ENCODE results near the gene RTN4R. TPM values are rescaled to one million over a fixed set of nuclear protein-coding genes. Genes with fewer than 3 reads are reported as not detected.

Gene RTN4R
- total RNA-seq, 1 experiment from 2014 or later = 12.2 TPM

DNA sequence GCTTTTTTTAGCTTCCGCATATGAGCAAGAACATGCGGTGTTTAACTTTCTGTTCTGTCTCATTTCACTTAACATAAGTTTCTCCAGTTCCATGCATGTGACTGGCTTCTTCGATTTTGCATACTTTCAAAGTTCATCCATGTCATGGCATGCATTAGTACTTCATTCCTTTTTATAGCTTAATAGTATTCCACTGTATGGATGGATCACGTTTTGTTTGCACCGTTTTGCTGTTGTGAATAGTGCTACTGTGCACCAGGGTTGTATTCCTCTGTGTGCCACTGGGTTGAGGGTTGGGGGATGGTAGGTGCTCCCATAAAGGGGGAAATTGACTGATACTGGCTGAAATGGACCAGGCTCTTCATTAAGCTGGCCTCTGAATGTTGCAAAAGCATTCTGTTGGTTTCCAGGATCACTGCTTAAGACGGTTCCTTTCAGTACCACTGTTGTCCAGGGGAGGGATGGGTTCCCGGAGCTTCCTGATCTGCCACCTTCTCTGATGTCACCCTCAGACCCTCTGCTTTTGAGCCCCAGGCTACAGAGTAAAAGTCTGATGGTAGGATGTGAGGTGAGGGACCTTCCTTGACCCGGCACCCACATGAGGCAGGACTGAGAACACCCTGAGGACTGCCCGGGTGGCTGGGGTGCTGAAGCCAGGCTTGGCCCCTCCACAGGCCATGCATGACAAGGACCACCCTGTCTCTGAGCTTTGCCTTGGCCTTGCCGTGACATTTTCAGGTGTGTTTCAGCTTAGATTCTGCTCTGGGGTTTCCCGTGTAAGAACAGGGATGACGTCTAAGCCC lies 27.3 kb upstream of the RTN4R start:
- DNase-seq (no peak), ATAC-seq (no peak)
- intact Hi-C loops (cut with micrococcal nuclease) = no loop called here
- Histone ChIP-seq H3K27ac (ENCODE audit: low read length) (no peak overlapping the region), H3K36me3 (ENCODE audit: low read depth, low read length) (no peaks in the 10 kb centered on the region), H4K20me1 (ENCODE audit: low read length) (no peaks in the 10 kb centered on the region), H3K4me2 (ENCODE audit: low read length) (no peak overlapping the region), H3K9me3 (ENCODE audit: low read length) (no peaks in the 10 kb centered on the region), H3K4me1 (ENCODE audit: insufficient read depth, low read length) (no peaks in the 10 kb centered on the region), H3F3A (ENCODE audit: low read length, unreplicated experiment) (no peaks in the 10 kb centered on the region), H3K27me3 (ENCODE audit: low read length) (no peaks in the 10 kb centered on the region), H2AFZ (ENCODE audit: low read length) (no peak overlapping the region), H3K79me2 (ENCODE audit: low read length) (no peaks in the 10 kb centered on the region), H3K4me3 (ENCODE audit: low read length) (no peak overlapping the region), H3K9me2 (replicated peaks; ENCODE audit: low read length) (no peaks in the 10 kb centered on the region), H3K9ac (ENCODE audit: low read length) (no peak overlapping the region)
- TF ChIP-seq EZH2phosphoT487 (IDR thresholded peaks at IDR 0.05; ENCODE audit: borderline replicate concordance, low read length) = no peak
- no peak for TF ChIP-seq EZH2 (IDR thresholded peaks at IDR 0.05; ENCODE audit: low read length, unreplicated experiment)
- TF ChIP-seq, protein P1, sequence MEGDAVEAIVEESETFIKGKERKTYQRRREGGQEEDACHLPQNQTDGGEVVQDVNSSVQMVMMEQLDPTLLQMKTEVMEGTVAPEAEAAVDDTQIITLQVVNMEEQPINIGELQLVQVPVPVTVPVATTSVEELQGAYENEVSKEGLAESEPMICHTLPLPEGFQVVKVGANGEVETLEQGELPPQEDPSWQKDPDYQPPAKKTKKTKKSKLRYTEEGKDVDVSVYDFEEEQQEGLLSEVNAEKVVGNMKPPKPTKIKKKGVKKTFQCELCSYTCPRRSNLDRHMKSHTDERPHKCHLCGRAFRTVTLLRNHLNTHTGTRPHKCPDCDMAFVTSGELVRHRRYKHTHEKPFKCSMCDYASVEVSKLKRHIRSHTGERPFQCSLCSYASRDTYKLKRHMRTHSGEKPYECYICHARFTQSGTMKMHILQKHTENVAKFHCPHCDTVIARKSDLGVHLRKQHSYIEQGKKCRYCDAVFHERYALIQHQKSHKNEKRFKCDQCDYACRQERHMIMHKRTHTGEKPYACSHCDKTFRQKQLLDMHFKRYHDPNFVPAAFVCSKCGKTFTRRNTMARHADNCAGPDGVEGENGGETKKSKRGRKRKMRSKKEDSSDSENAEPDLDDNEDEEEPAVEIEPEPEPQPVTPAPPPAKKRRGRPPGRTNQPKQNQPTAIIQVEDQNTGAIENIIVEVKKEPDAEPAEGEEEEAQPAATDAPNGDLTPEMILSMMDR (conservative IDR thresholded peaks at IDR 0.05; ENCODE audit: low read depth, low read length) = no peak
- CTCF ChIA-PET = no interaction called here
- no TSS peak for BruUV-seq (replicated peaks)
- POLR2A ChIA-PET (ENCODE audit: unreplicated experiment) = interaction anchor here (0.6 kb wide), 1 partner anchor 48 kb away, joined by 8 read pairs; no protein-coding TSS in a partner anchor

DNA sequence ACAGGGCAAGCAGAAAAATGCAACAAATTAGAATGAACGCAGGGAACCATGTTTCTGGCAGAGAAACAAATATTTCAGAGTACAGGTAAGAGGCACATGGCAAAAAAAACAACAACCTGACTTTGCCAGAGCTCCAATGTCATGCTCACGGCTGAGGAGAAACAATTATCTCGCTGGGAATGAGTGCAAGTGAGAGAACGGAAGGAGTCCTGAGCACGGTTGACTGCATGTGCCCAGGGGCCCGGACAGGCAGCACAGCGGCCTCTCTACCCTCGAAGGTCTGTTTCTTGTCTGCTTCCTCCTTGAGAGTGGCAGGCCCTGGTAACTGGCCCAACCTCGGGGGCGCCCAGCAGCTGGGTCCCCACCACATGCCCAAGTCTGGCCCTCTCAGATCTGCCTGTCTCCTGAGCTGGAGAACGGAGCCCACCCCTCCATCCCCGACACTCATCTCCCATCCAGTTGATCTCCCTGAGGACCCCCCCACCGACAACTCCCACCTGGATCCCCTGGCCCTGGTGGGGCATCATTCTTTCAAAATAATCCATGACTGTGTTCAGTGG lies 24.6 kb upstream of the RTN4R start:
- no peak overlapping the region for H3K27ac ChIP-seq (ENCODE audit: low read length)
- H3K4me1 ChIP-seq (ENCODE audit: insufficient read depth, low read length) = no peaks in the 10 kb centered on the region
- BruUV-seq (replicated peaks) = no TSS peak
- DNase-seq (no peak), ATAC-seq (no peak)
- H3K9me3 ChIP-seq (ENCODE audit: low read length) = no peaks in the 10 kb centered on the region
- H3K36me3 ChIP-seq (ENCODE audit: low read depth, low read length) = no peaks in the 10 kb centered on the region
- H2AFZ ChIP-seq (ENCODE audit: low read length) = no peak overlapping the region
- H3K9me2 ChIP-seq (replicated peaks; ENCODE audit: low read length) = no peaks in the 10 kb centered on the region
- H3K9ac ChIP-seq (ENCODE audit: low read length) = no peak overlapping the region
- no peaks in the 10 kb centered on the region for H3K27me3 ChIP-seq (ENCODE audit: low read length)
- no peaks in the 10 kb centered on the region for H3K79me2 ChIP-seq (ENCODE audit: low read length)
- no peaks in the 10 kb centered on the region for H4K20me1 ChIP-seq (ENCODE audit: low read length)
- no peaks in the 10 kb centered on the region for H3F3A ChIP-seq (ENCODE audit: low read length, unreplicated experiment)
- ChIA-PET CTCF (no interaction called here), POLR2A (ENCODE audit: unreplicated experiment) (no interaction called here)
- intact Hi-C loops (cut with micrococcal nuclease) = no loop called here
- TF ChIP-seq, protein P1 (conservative IDR thresholded peaks at IDR 0.05; ENCODE audit: low read depth, low read length) = no peak
- TF ChIP-seq EZH2phosphoT487 (IDR thresholded peaks at IDR 0.05; ENCODE audit: borderline replicate concordance, low read length) (no peak), EZH2 (IDR thresholded peaks at IDR 0.05; ENCODE audit: low read length, unreplicated experiment) (no peak)
- H3K4me3 ChIP-seq (ENCODE audit: low read length) = no peak overlapping the region
- H3K4me2 ChIP-seq (ENCODE audit: low read length) = no peak overlapping the region

DNA sequence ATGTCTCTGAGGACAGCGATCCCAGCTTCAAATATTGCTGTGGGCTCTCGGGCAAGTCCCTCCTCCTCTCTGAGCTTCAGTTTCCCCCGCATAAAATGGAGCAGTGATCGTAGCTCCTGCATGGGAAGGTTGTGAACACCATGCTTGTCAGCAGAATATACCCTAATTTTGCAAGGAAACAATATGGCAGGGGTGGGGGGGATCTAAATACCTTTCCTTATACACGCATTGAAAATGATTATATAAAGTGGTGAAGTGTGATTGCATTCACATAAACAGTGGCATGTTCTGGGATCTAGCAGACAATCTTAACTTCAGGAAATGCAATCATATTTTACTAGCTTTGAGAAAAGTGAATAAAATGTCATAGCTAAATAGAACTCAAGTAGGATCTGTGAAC lies 24.0 kb upstream of the RTN4R start:
- POLR2A ChIA-PET (ENCODE audit: unreplicated experiment) = no interaction called here
- CTCF ChIA-PET = no interaction called here
- H3K4me3 ChIP-seq (ENCODE audit: low read length) = no peak overlapping the region

More for the DNA sequence above, 24.0 kb upstream of the RTN4R start:
- H3K27ac ChIP-seq (ENCODE audit: low read length) = no peak overlapping the region
- TF ChIP-seq, protein P1 (conservative IDR thresholded peaks at IDR 0.05; ENCODE audit: low read depth, low read length) = no peak
- TF ChIP-seq EZH2phosphoT487 (IDR thresholded peaks at IDR 0.05; ENCODE audit: borderline replicate concordance, low read length) (no peak), EZH2 (IDR thresholded peaks at IDR 0.05; ENCODE audit: low read length, unreplicated experiment) (no peak)
- H3K9ac ChIP-seq (ENCODE audit: low read length) = no peak overlapping the region
- BruUV-seq (replicated peaks) = no TSS peak
- no peak overlapping the region for H2AFZ ChIP-seq (ENCODE audit: low read length)
- H4K20me1 ChIP-seq (ENCODE audit: low read length) = no peaks in the 10 kb centered on the region
- H3K79me2 ChIP-seq (ENCODE audit: low read length) = no peaks in the 10 kb centered on the region
- H3K4me1 ChIP-seq (ENCODE audit: insufficient read depth, low read length) = no peaks in the 10 kb centered on the region
- H3K36me3 ChIP-seq (ENCODE audit: low read depth, low read length) = no peaks in the 10 kb centered on the region
- H3K9me2 ChIP-seq (replicated peaks; ENCODE audit: low read length) = no peaks in the 10 kb centered on the region
- no peaks in the 10 kb centered on the region for H3F3A ChIP-seq (ENCODE audit: low read length, unreplicated experiment)
- no peak for ATAC-seq
- intact Hi-C loops (cut with micrococcal nuclease) = no loop called here
- no peak for DNase-seq
- H3K9me3 ChIP-seq (ENCODE audit: low read length) = no peaks in the 10 kb centered on the region
- H3K4me2 ChIP-seq (ENCODE audit: low read length) = no peak overlapping the region
- H3K27me3 ChIP-seq (ENCODE audit: low read length) = no peaks in the 10 kb centered on the region

All from PC-3 (cell line).